Thyroid gland (tissue), 4 donors: ENCODE data around the gene DYRK1A.

Experiments used
- CTCF ChIP-seq, 6 experiments: fragments of 200-600 bp in 3 of 6; fragments of 450-650 bp in 3 of 6; sonication (generic) in 3 of 6; IDR thresholded peaks; one replicate each; pipeline ENCODE4 v1.5.1; 2016 to 2019; ENCODE audit warnings: antibody characterized with exemption in 6 of 6, mild to moderate bottlenecking in 2 of 6, inconsistent platforms in 1 of 6, moderate library complexity in 1 of 6
- POLR2A ChIP-seq, 2 donors: fragments of 450-650 bp; IDR thresholded peaks; one replicate each; pipeline ENCODE4 v1.6.1; 2017; ENCODE audit warnings: antibody characterized with exemption in 2 of 2, mild to moderate bottlenecking in 2 of 2, moderate library complexity in 1 of 2

- TF ChIP-seq POLR2A (IDR thresholded peaks at IDR 0.05), result peak in 1 of 2 donors; percentile 74
- TF ChIP-seq CTCF (IDR thresholded peaks at IDR 0.05), result no peak
These were observed 774 bp upstream of the DYRK1A start for GRCh38 chr21:37365517-37366481.
